ENCODE data around the gene TEDC2.

DNA sequence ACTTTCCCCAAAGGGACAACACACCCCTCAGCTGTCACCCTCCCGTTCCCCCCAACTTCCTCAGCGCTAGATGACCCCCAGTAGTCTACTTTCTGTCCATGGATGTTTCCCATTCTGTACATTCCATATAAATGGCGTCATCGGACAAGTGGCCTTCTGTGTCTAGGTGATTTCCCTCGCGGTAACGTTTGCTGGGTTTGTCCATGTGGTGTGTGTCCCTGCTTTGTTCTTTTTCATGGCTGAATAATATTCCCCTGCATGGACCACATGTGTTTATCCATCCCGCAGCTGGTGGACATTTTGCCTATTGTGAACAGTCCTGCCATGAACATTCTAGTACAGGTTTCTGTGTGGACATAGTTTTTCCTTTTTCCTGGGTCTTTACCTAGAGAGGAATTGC, 7.3 kb upstream of the TEDC2 start:
- TF ChIP-seq, protein P1, sequence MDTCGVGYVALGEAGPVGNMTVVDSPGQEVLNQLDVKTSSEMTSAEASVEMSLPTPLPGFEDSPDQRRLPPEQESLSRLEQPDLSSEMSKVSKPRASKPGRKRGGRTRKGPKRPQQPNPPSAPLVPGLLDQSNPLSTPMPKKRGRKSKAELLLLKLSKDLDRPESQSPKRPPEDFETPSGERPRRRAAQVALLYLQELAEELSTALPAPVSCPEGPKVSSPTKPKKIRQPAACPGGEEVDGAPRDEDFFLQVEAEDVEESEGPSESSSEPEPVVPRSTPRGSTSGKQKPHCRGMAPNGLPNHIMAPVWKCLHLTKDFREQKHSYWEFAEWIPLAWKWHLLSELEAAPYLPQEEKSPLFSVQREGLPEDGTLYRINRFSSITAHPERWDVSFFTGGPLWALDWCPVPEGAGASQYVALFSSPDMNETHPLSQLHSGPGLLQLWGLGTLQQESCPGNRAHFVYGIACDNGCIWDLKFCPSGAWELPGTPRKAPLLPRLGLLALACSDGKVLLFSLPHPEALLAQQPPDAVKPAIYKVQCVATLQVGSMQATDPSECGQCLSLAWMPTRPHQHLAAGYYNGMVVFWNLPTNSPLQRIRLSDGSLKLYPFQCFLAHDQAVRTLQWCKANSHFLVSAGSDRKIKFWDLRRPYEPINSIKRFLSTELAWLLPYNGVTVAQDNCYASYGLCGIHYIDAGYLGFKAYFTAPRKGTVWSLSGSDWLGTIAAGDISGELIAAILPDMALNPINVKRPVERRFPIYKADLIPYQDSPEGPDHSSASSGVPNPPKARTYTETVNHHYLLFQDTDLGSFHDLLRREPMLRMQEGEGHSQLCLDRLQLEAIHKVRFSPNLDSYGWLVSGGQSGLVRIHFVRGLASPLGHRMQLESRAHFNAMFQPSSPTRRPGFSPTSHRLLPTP (IDR thresholded peaks at IDR 0.05; ENCODE audit: borderline replicate concordance, extremely low read depth, insufficient read length): no peak
- TF ChIP-seq EP300 (IDR thresholded peaks at IDR 0.05; ENCODE audit: low read length) (no peak), NR4A1 (CRISPR knock-in tag; IDR thresholded peaks at IDR 0.05) (no peak), NR4A1 (tag; IDR thresholded peaks at IDR 0.05) (no peak)

Measured in K562 (cell line).